SU-DHL-6 (cell line): ENCODE data around the gene LRP1.

ENCODE experiments used
- H2AFZ ChIP-seq: fragments of 200-600 bp; sonication (generic); 2 replicates; pipeline ENCODE4 v1.6.1; 2014; ENCODE audit warnings: low read depth, mild to moderate bottlenecking, moderate library complexity, mixed read lengths, antibody characterized with exemption, low read length; ENCODE audit not compliant: severe bottlenecking
- H3F3A ChIP-seq: fragments of 200-600 bp; shearing (Covaris generic); 2 replicates; pipeline ENCODE4 v1.6.0; 2016; ENCODE audit warnings: antibody characterized with exemption, mild to moderate bottlenecking; ENCODE audit not compliant: insufficient read depth
- H3K27ac ChIP-seq: fragments of 200-600 bp; sonication (generic); 2 replicates; pipeline ENCODE4 v1.5.1; 2016; ENCODE audit warnings: low read depth, mild to moderate bottlenecking, low read length, moderate library complexity, mixed read lengths
- H3K27me3 ChIP-seq: fragments of 200-600 bp; sonication (generic), shearing (Covaris generic); 2 replicates; pipeline ENCODE4 v1.6.0; 2014; ENCODE audit warnings: mild to moderate bottlenecking, low read length
- H3K36me3 ChIP-seq: fragments of 200-600 bp; sonication (generic); 2 replicates; pipeline ENCODE4 v1.6.1; 2014; ENCODE audit warnings: mild to moderate bottlenecking, low read length, mixed read lengths
- H3K4me2 ChIP-seq: fragments of 300-600, 200-600 bp; shearing (Covaris generic), sonication (generic); 2 replicates; pipeline ENCODE4 v1.6.0; 2014; ENCODE audit warnings: low read length, low read depth, mild to moderate bottlenecking; ENCODE audit not compliant: poor library complexity, severe bottlenecking
- H3K4me3 ChIP-seq: fragments of 200-600 bp; sonication (generic); 2 replicates; pipeline ENCODE4 v1.5.1; 2014; ENCODE audit warnings: antibody characterized with exemption, low read length, mild to moderate bottlenecking, mixed read lengths; ENCODE audit not compliant: insufficient read depth, poor library complexity, severe bottlenecking
- H3K79me2 ChIP-seq: fragments of 200-600 bp; sonication (generic); 2 replicates; pipeline ENCODE4 v1.6.1; 2014; ENCODE audit warnings: mild to moderate bottlenecking, low read length, moderate library complexity; ENCODE audit not compliant: insufficient read depth
- H3K9ac ChIP-seq: fragments of 200-600 bp; sonication (generic); 2 replicates; pipeline ENCODE4 v1.7.0; 2014; ENCODE audit warnings: mild to moderate bottlenecking, low read length
- H3K9me2 ChIP-seq: fragments of 200-600 bp; sonication (generic); replicated peaks from 2 replicates; pipeline ENCODE4 v1.6.1; 2014; ENCODE audit warnings: low read length; ENCODE audit not compliant: insufficient read depth
- H3K9me3 ChIP-seq: fragments of 200-600 bp; sonication (generic); 2 replicates; pipeline ENCODE4 v1.6.1; 2014; ENCODE audit warnings: low read length, mixed read lengths; ENCODE audit not compliant: insufficient read depth
- H4K20me1 ChIP-seq: fragments of 200-600 bp; sonication (generic); 2 replicates; pipeline ENCODE4 v1.6.1; 2014; ENCODE audit warnings: low read depth, mild to moderate bottlenecking, antibody characterized with exemption, low read length, moderate library complexity, mixed read lengths
- CTCF ChIP-seq: fragments of 200-600 bp; sonication (generic); IDR thresholded peaks from one replicate; pipeline ENCODE4 v1.5.1; 2017; ENCODE audit warnings: antibody characterized with exemption, mild to moderate bottlenecking, low read length, moderate library complexity; ENCODE audit not compliant: insufficient read depth, poor library complexity, severe bottlenecking
- EZH2phosphoT487 ChIP-seq: fragments of 200-600 bp; sonication (generic), shearing (Covaris generic); conservative IDR thresholded peaks from 2 replicates; pipeline ENCODE4 v1.6.1; 2018; ENCODE audit warnings: mild to moderate bottlenecking, antibody characterized with exemption, low read length, moderate library complexity, mixed read lengths

Gene LRP1

GRCh38 chr12:57216921-57217879, 88.9 kb downstream of the LRP1 start:
- Histone ChIP-seq H3K4me2 (peak overlapping the region; percentile 72), H3K9ac (peak overlapping the region; percentile 90), H2AFZ (peak overlapping the region; percentile 52), H3K27me3 (no peaks in the 10 kb centered on the region), H3K27ac (peak overlapping the region; percentile 40), H3K36me3 (no peaks in the 10 kb centered on the region), H3K9me2 (no peaks in the 10 kb centered on the region), H3K4me3 (peak overlapping the region; percentile 76), H3K9me3 (no peaks in the 10 kb centered on the region), H4K20me1 (no peaks in the 10 kb centered on the region), H3F3A (peaks cover 9% of the 10 kb centered on the region), H3K79me2 (peaks cover 9% of the 10 kb centered on the region; the same call in 1 of the 2 replicates)
- TF ChIP-seq EZH2phosphoT487 (no peak), CTCF (no peak)

DNA sequence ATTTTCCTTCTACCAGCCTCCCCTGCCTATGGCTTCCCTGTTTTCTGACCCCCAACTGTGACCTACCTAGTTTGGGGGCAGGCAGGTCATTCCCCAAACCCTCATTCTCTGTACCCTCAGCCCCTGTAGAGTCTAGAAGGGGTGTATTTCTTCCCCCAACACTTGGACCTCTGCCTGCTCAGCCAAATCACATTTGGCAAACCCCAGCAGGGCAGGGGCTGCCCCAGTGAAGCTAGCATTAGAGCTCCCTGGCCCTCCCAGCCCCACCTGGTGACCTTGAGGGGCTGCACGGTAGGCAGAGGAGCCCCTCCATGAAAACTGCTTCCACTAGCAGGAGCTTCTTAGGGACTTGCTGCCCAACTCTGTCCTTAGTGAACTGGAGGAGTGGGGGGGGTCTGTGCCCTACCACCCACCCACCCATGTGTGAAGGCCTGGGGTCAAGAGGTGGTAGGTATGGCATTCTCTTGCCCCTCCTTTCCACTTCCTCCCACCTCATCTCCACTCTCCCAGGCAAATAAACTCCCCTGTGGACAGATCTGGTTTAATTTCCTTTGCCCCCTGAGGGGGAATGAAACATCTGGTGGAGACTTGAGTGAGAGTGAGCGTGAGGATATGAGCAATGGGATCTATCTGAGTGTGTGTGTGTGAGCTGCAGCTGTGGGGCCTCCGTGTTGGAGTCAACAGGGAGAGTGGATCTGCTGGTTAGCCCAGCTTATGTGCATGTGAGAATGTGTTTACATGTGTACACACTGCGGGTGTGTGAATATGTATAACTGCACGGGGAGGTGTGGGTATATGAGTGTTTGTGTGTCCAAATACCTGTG, 90.0 kb downstream of the LRP1 start:
- H4K20me1 ChIP-seq: no peaks in the 10 kb centered on the region
- TF ChIP-seq EZH2phosphoT487 (no peak), CTCF (no peak)
- peaks cover 10% of the 10 kb centered on the region for H3F3A ChIP-seq
- H3K27ac ChIP-seq: peak overlapping the region; percentile 40
- no peaks in the 10 kb centered on the region for H3K36me3 ChIP-seq
- no peaks in the 10 kb centered on the region for H3K9me2 ChIP-seq
- no peaks in the 10 kb centered on the region for H3K9me3 ChIP-seq
- H3K27me3 ChIP-seq: no peaks in the 10 kb centered on the region
- H2AFZ ChIP-seq: no peak overlapping the region
- peak overlapping the region; percentile 90 for H3K9ac ChIP-seq
- H3K4me2 ChIP-seq: peak overlapping the region; percentile 72
- H3K79me2 ChIP-seq: peaks cover 9% of the 10 kb centered on the region; the same call in 1 of the 2 replicates
- peak overlapping the region; percentile 76 for H3K4me3 ChIP-seq

- H3K9me2 ChIP-seq: no peaks in the 10 kb centered on the region
- H3F3A ChIP-seq: peaks cover 21% of the 10 kb centered on the region
- no peaks in the 10 kb centered on the region for H4K20me1 ChIP-seq
- H3K4me3 ChIP-seq: no peak overlapping the region
- H3K4me2 ChIP-seq: no peak overlapping the region
- H2AFZ ChIP-seq: no peak overlapping the region
- H3K9ac ChIP-seq: no peak overlapping the region
- no peak for TF ChIP-seq EZH2phosphoT487
- TF ChIP-seq CTCF: no peak
- H3K9me3 ChIP-seq: no peaks in the 10 kb centered on the region
- H3K27me3 ChIP-seq: no peaks in the 10 kb centered on the region
- H3K27ac ChIP-seq: no peak overlapping the region
- peaks cover 9% of the 10 kb centered on the region; the same call in 1 of the 2 replicates for H3K79me2 ChIP-seq
- no peaks in the 10 kb centered on the region for H3K36me3 ChIP-seq
Observed at GRCh38 chr12:57219205-57219992, 91.1 kb downstream of the LRP1 start.
